Measurements from ENCODE around the gene MDH2. TPM values are rescaled to one million over a fixed set of nuclear protein-coding genes. Genes with fewer than 3 reads are reported as not detected.
A peak's percentile ranks its signal among the peaks of the same experiment; 100 is the strongest.
"Not testable (repeated sequence)": the region's sequence is repeated elsewhere in the genome, so short reads cannot be mapped to it uniquely, and the experiment has no call there.

MDH2 gene
- total RNA-seq, result 10 to 100 TPM; 54.6 to 67.4 TPM
- polyA plus RNA-seq (ENCODE audit: insufficient read length in 2 of 2), result 100 to 1,000 TPM; 264 to 276 TPM
- long read RNA-seq, donor 1, transcript MDH2-201 (9 exons, 2,209 nt), result major isoform, 87 of 154 reads
- long read RNA-seq, donor 1, partial matches to known transcripts, result 60 of 154 reads
- long read RNA-seq, donor 1, other reads (novel, unspliced or antisense), result 0 of 154 reads
- long read RNA-seq, donor 2, transcript MDH2-201 (9 exons, 2,209 nt), result major isoform, 33 of 59 reads
- long read RNA-seq, donor 2, partial matches to known transcripts, result 21 of 59 reads
- long read RNA-seq, donor 2, other reads (novel, unspliced or antisense), result 0 of 59 reads
- long read RNA-seq, donor 3, transcript MDH2-201 (9 exons, 2,209 nt), result major isoform, 51 of 114 reads
- long read RNA-seq, donor 3, transcript MDH2-206 (4 exons, 551 nt), result minor isoform, 8 of 114 reads
- long read RNA-seq, donor 3, partial matches to known transcripts, result 52 of 114 reads
- long read RNA-seq, donor 3, other reads (novel, unspliced or antisense), result 0 of 114 reads
- long read RNA-seq, donor 4, transcript MDH2-206 (4 exons, 551 nt), result minor isoform, 7 of 112 reads
- long read RNA-seq, donor 4, transcript MDH2-201 (9 exons, 2,209 nt), result major isoform, 35 of 112 reads
- long read RNA-seq, donor 4, partial matches to known transcripts, result 61 of 112 reads
- long read RNA-seq, donor 4, other reads (novel, unspliced or antisense), result 0 of 112 reads

GRCh38 chr7:76047811-76048667 lies at the start of gene MDH2, which contains the start of gene STYXL1:
MDH2 (plus strand) TSS chr7:76048106; CDS start chr7:76048161, 55 bp downstream.
STYXL1 (minus strand) TSS chr7:76048000; CDS start chr7:76030523, 17,477 bp downstream.
- DNase-seq (ENCODE audit: low read depth in 4 of 6, low spot score in 6 of 6), result peak; percentile 86 to 97 (median 90)
- Histone ChIP-seq H3K27me3 (ENCODE audit: control insufficient read depth, insufficient read depth, low read length) (no peaks in the 10 kb centered on the region), H3K4me1 (ENCODE audit: control insufficient read depth, insufficient read depth, low read length) (peaks cover 12% of the 10 kb centered on the region), H3K4me3 (ENCODE audit: low read depth, low read length) (peak within 1 kb of the TSS; percentile 100), H3K9me3 (ENCODE audit: control insufficient read depth, insufficient read depth, low read length) (no peaks in the 10 kb centered on the region), H3K36me3 (ENCODE audit: control insufficient read depth, insufficient read depth, low read length) (peaks cover 17% of the 10 kb centered on the region), H3K27ac (ENCODE audit: low read depth, low read length) (peak within 1 kb of the TSS; percentile 80)
- WGBS (ENCODE audit: insufficient coverage), result under 1% methylated on average over 54 of the region's 58 CpGs

- peaks cover 59% of the 10 kb centered on the region for H3K36me3 ChIP-seq (ENCODE audit: control insufficient read depth, insufficient read depth, low read length)
Measured at GRCh38 chr7:76000566-76000965, 47.3 kb upstream of the MDH2 start.

GRCh38 chr7:76002139-76002538 lies 45.8 kb upstream of the MDH2 start:
- H3K27me3 ChIP-seq (ENCODE audit: control insufficient read depth, insufficient read depth, low read length), result no peaks in the 10 kb centered on the region
- H3K36me3 ChIP-seq (ENCODE audit: control insufficient read depth, insufficient read depth, low read length), result peaks cover 55% of the 10 kb centered on the region
- H3K4me1 ChIP-seq (ENCODE audit: control insufficient read depth, insufficient read depth, low read length), result no peaks in the 10 kb centered on the region
- no peak overlapping the region for H3K27ac ChIP-seq (ENCODE audit: low read depth, low read length)
- 94% methylated on average over 6 of the region's 6 CpGs for WGBS (ENCODE audit: insufficient coverage)
- no peak for DNase-seq (ENCODE audit: low read depth in 4 of 6, low spot score in 6 of 6)
- H3K9me3 ChIP-seq (ENCODE audit: control insufficient read depth, insufficient read depth, low read length), result no peaks in the 10 kb centered on the region
- no peak overlapping the region for H3K4me3 ChIP-seq (ENCODE audit: low read depth, low read length)

More at GRCh38 chr7:76000566-76000965, 47.3 kb upstream of the MDH2 start:
- Histone ChIP-seq H3K9me3 (ENCODE audit: control insufficient read depth, insufficient read depth, low read length) (no peaks in the 10 kb centered on the region), H3K27ac (ENCODE audit: low read depth, low read length) (no peak overlapping the region), H3K27me3 (ENCODE audit: control insufficient read depth, insufficient read depth, low read length) (no peaks in the 10 kb centered on the region), H3K4me1 (ENCODE audit: control insufficient read depth, insufficient read depth, low read length) (peaks cover 1% of the 10 kb centered on the region), H3K4me3 (ENCODE audit: low read depth, low read length) (no peak overlapping the region)
- 94% methylated on average over 11 of the region's 11 CpGs for WGBS (ENCODE audit: insufficient coverage)
- no peak for DNase-seq (ENCODE audit: low read depth in 4 of 6, low spot score in 6 of 6)

GRCh38 chr7:76002822-76003221 lies 45.1 kb upstream of the MDH2 start:
- H3K27ac ChIP-seq (ENCODE audit: low read depth, low read length), result no peak overlapping the region
- H3K27me3 ChIP-seq (ENCODE audit: control insufficient read depth, insufficient read depth, low read length), result no peaks in the 10 kb centered on the region
- no peak overlapping the region for H3K4me3 ChIP-seq (ENCODE audit: low read depth, low read length)
- H3K36me3 ChIP-seq (ENCODE audit: control insufficient read depth, insufficient read depth, low read length), result peaks cover 55% of the 10 kb centered on the region
- no peaks in the 10 kb centered on the region for H3K9me3 ChIP-seq (ENCODE audit: control insufficient read depth, insufficient read depth, low read length)
- DNase-seq (ENCODE audit: low read depth in 4 of 6, low spot score in 6 of 6), result no peak
- no CpG with 5 or more reads among the region's 3 CpGs for WGBS (ENCODE audit: insufficient coverage)
- no peaks in the 10 kb centered on the region for H3K4me1 ChIP-seq (ENCODE audit: control insufficient read depth, insufficient read depth, low read length)

- Histone ChIP-seq H3K4me1 (ENCODE audit: control insufficient read depth, insufficient read depth, low read length) (no peaks in the 10 kb centered on the region), H3K27ac (ENCODE audit: low read depth, low read length) (no peak overlapping the region), H3K36me3 (ENCODE audit: control insufficient read depth, insufficient read depth, low read length) (peaks cover 55% of the 10 kb centered on the region), H3K27me3 (ENCODE audit: control insufficient read depth, insufficient read depth, low read length) (no peaks in the 10 kb centered on the region), H3K9me3 (ENCODE audit: control insufficient read depth, insufficient read depth, low read length) (no peaks in the 10 kb centered on the region), H3K4me3 (ENCODE audit: low read depth, low read length) (no peak overlapping the region)
- WGBS (ENCODE audit: insufficient coverage), result 93% methylated on average over 10 of the region's 10 CpGs
- DNase-seq (ENCODE audit: low read depth in 4 of 6, low spot score in 6 of 6), result no peak
Measured at GRCh38 chr7:76003351-76003750, 44.6 kb upstream of the MDH2 start.

- H3K27ac ChIP-seq (ENCODE audit: low read depth, low read length); H3K4me3 ChIP-seq (ENCODE audit: low read depth, low read length); H3K4me1 ChIP-seq (ENCODE audit: control insufficient read depth, insufficient read depth, low read length); DNase-seq (ENCODE audit: low read depth in 4 of 6, low spot score in 6 of 6); H3K27me3 ChIP-seq (ENCODE audit: control insufficient read depth, insufficient read depth, low read length); H3K9me3 ChIP-seq (ENCODE audit: control insufficient read depth, insufficient read depth, low read length): not testable (repeated sequence)
- 94% methylated on average over 2 of the region's 4 CpGs for WGBS (ENCODE audit: insufficient coverage)
- peaks cover 52% of the 10 kb centered on the region for H3K36me3 ChIP-seq (ENCODE audit: control insufficient read depth, insufficient read depth, low read length)
Measured at GRCh38 chr7:76005004-76005403, 42.9 kb upstream of the MDH2 start.

- no peaks in the 10 kb centered on the region for H3K9me3 ChIP-seq (ENCODE audit: control insufficient read depth, insufficient read depth, low read length)
- H3K4me1 ChIP-seq (ENCODE audit: control insufficient read depth, insufficient read depth, low read length), result no peaks in the 10 kb centered on the region
- H3K4me3 ChIP-seq (ENCODE audit: low read depth, low read length), result no peak overlapping the region
- DNase-seq (ENCODE audit: low read depth in 4 of 6, low spot score in 6 of 6), result no peak
- 66% methylated on average over 7 of the region's 8 CpGs for WGBS (ENCODE audit: insufficient coverage)
- peaks cover 34% of the 10 kb centered on the region for H3K36me3 ChIP-seq (ENCODE audit: control insufficient read depth, insufficient read depth, low read length)
- H3K27ac ChIP-seq (ENCODE audit: low read depth, low read length), result no peak overlapping the region
- no peaks in the 10 kb centered on the region for H3K27me3 ChIP-seq (ENCODE audit: control insufficient read depth, insufficient read depth, low read length)
Measured at GRCh38 chr7:76008156-76008687, 39.7 kb upstream of the MDH2 start.

GRCh38 chr7:76009672-76010600 lies 38.0 kb upstream of the MDH2 start:
- Histone ChIP-seq H3K9me3 (ENCODE audit: control insufficient read depth, insufficient read depth, low read length) (no peaks in the 10 kb centered on the region), H3K27ac (ENCODE audit: low read depth, low read length) (no peak overlapping the region), H3K27me3 (ENCODE audit: control insufficient read depth, insufficient read depth, low read length) (no peaks in the 10 kb centered on the region), H3K4me3 (ENCODE audit: low read depth, low read length) (no peak overlapping the region), H3K36me3 (ENCODE audit: control insufficient read depth, insufficient read depth, low read length) (peaks cover 31% of the 10 kb centered on the region), H3K4me1 (ENCODE audit: control insufficient read depth, insufficient read depth, low read length) (no peaks in the 10 kb centered on the region)
- 96% methylated on average over 8 of the region's 11 CpGs for WGBS (ENCODE audit: insufficient coverage)
- DNase-seq (ENCODE audit: low read depth in 4 of 6, low spot score in 6 of 6), result no peak

Data from spinal cord (tissue), 10 donors.